Esophagus squamous epithelium (tissue), 4 donors: ENCODE measurements around the gene LDLRAD2.

Experiments used
- CTCF ChIP-seq, 6 experiments: fragments of 450-650 bp in 4 of 6; fragments of 200-600 bp in 2 of 6; sonication (generic) in 2 of 6; IDR thresholded peaks; one replicate each; pipeline ENCODE4 v1.5.1; 2016 to 2019; ENCODE audit warnings: antibody characterized with exemption in 6 of 6, mild to moderate bottlenecking in 4 of 6, moderate library complexity in 4 of 6
- POLR2A ChIP-seq, 4 donors: fragments of 450-650 bp; IDR thresholded peaks; one replicate each; pipeline ENCODE4 v1.6.1; 2017; ENCODE audit warnings: antibody characterized with exemption in 4 of 4, mild to moderate bottlenecking in 4 of 4, moderate library complexity in 3 of 4

- no peak for TF ChIP-seq POLR2A (IDR thresholded peaks at IDR 0.05)
- no peak for TF ChIP-seq CTCF (IDR thresholded peaks at IDR 0.05)
These were observed 45.2 kb downstream of the LDLRAD2 start for GRCh38 chr1:21857142-21857839.
